ENCODE measurements around the gene WWOX. TPM values are rescaled to one million over a fixed set of nuclear protein-coding genes. Genes with fewer than 3 reads are reported as not detected.

WWOX gene
- total and polyA plus RNA-seq, 2 experiments from 2014 or later: 17.0 to 39.8 TPM

- Histone ChIP-seq H3K4me1 (ENCODE audit: insufficient read depth) (no peaks in the 10 kb centered on the region), H3K79me2 (no peaks in the 10 kb centered on the region), H3K9me3 (ENCODE audit: low read depth) (no peaks in the 10 kb centered on the region), H3K27ac (no peak overlapping the region), H4K20me1 (ENCODE audit: insufficient read depth, poor library complexity, severe bottlenecking) (no peaks in the 10 kb centered on the region), H3K4me2 (no peak overlapping the region), H3K4me3 (no peak overlapping the region), H3K9me2 (replicated peaks; ENCODE audit: insufficient read depth) (no peaks in the 10 kb centered on the region), H3K36me3 (replicated peaks; ENCODE audit: insufficient read depth, low read depth) (no peaks in the 10 kb centered on the region), H3K27me3 (no peaks in the 10 kb centered on the region), H2AFZ (no peak overlapping the region)
- DNase-seq (ENCODE audit: low spot score): no peak
- 45% methylated on average over 3 of the region's 3 CpGs for WGBS (ENCODE audit: low lambda C conversion rate, missing lambda C conversion rate)
- TF ChIP-seq CTCF (IDR thresholded peaks at IDR 0.05; ENCODE audit: poor library complexity) (no peak), EZH2 (IDR thresholded peaks at IDR 0.05; ENCODE audit: borderline replicate concordance) (no peak), EZH2phosphoT487 (IDR thresholded peaks at IDR 0.05; ENCODE audit: low read depth, severe bottlenecking, unreplicated experiment) (no peak)
Measured at GRCh38 chr16:78906135-78906534, 806.7 kb downstream of the WWOX start.

- no peaks in the 10 kb centered on the region for H3K9me3 ChIP-seq (ENCODE audit: low read depth)
- H3K27me3 ChIP-seq: no peaks in the 10 kb centered on the region
- no peaks in the 10 kb centered on the region for H3K36me3 ChIP-seq (replicated peaks; ENCODE audit: insufficient read depth, low read depth)
- H3K9me2 ChIP-seq (replicated peaks; ENCODE audit: insufficient read depth): no peaks in the 10 kb centered on the region
- no peaks in the 10 kb centered on the region for H3K4me1 ChIP-seq (ENCODE audit: insufficient read depth)
- H3K27ac ChIP-seq: no peak overlapping the region
- no peak overlapping the region for H3K4me2 ChIP-seq
- DNase-seq (ENCODE audit: low spot score): no peak
- no peak overlapping the region for H2AFZ ChIP-seq
- H3K4me3 ChIP-seq: no peak overlapping the region
- WGBS (ENCODE audit: low lambda C conversion rate, missing lambda C conversion rate): 76% methylated on average over 5 of the region's 5 CpGs
- H3K79me2 ChIP-seq: no peaks in the 10 kb centered on the region
- no peaks in the 10 kb centered on the region for H4K20me1 ChIP-seq (ENCODE audit: insufficient read depth, poor library complexity, severe bottlenecking)
- no peak for TF ChIP-seq EZH2phosphoT487 (IDR thresholded peaks at IDR 0.05; ENCODE audit: low read depth, severe bottlenecking, unreplicated experiment)
- TF ChIP-seq EZH2 (IDR thresholded peaks at IDR 0.05; ENCODE audit: borderline replicate concordance): no peak
- TF ChIP-seq CTCF (IDR thresholded peaks at IDR 0.05; ENCODE audit: poor library complexity): no peak
Measured at GRCh38 chr16:78909226-78909625, 809.8 kb downstream of the WWOX start.

- Histone ChIP-seq H3K4me3 (no peak overlapping the region), H3K9me2 (replicated peaks; ENCODE audit: insufficient read depth) (no peaks in the 10 kb centered on the region), H3K79me2 (no peaks in the 10 kb centered on the region), H3K36me3 (replicated peaks; ENCODE audit: insufficient read depth, low read depth) (no peaks in the 10 kb centered on the region), H3K27ac (no peak overlapping the region), H3K27me3 (no peaks in the 10 kb centered on the region), H4K20me1 (ENCODE audit: insufficient read depth, poor library complexity, severe bottlenecking) (no peaks in the 10 kb centered on the region), H3K4me2 (no peak overlapping the region), H3K9me3 (ENCODE audit: low read depth) (no peaks in the 10 kb centered on the region), H3K4me1 (ENCODE audit: insufficient read depth) (no peaks in the 10 kb centered on the region), H2AFZ (no peak overlapping the region)
- no peak for DNase-seq (ENCODE audit: low spot score)
- no peak for TF ChIP-seq EZH2phosphoT487 (IDR thresholded peaks at IDR 0.05; ENCODE audit: low read depth, severe bottlenecking, unreplicated experiment)
- no peak for TF ChIP-seq CTCF (IDR thresholded peaks at IDR 0.05; ENCODE audit: poor library complexity)
- no peak for TF ChIP-seq EZH2 (IDR thresholded peaks at IDR 0.05; ENCODE audit: borderline replicate concordance)
- WGBS (ENCODE audit: low lambda C conversion rate, missing lambda C conversion rate): 35% methylated on average over 9 of the region's 9 CpGs
Measured at GRCh38 chr16:78915811-78916345, 816.4 kb downstream of the WWOX start.

Data from hepatocyte (in vitro differentiated cells).